Measurements from ENCODE around the gene TBX2. TPM values are rescaled to one million over a fixed set of nuclear protein-coding genes. Genes with fewer than 3 reads are reported as not detected.
A peak's percentile ranks its signal among the peaks of the same experiment; 100 is the strongest.

The TBX2 gene
- total and polyA plus RNA-seq, 2 of the 13 experiments (the other 11 are each of a cell fraction or from before 2014, with no cell fraction given), result 2.8 to 15.3 TPM

DNA sequence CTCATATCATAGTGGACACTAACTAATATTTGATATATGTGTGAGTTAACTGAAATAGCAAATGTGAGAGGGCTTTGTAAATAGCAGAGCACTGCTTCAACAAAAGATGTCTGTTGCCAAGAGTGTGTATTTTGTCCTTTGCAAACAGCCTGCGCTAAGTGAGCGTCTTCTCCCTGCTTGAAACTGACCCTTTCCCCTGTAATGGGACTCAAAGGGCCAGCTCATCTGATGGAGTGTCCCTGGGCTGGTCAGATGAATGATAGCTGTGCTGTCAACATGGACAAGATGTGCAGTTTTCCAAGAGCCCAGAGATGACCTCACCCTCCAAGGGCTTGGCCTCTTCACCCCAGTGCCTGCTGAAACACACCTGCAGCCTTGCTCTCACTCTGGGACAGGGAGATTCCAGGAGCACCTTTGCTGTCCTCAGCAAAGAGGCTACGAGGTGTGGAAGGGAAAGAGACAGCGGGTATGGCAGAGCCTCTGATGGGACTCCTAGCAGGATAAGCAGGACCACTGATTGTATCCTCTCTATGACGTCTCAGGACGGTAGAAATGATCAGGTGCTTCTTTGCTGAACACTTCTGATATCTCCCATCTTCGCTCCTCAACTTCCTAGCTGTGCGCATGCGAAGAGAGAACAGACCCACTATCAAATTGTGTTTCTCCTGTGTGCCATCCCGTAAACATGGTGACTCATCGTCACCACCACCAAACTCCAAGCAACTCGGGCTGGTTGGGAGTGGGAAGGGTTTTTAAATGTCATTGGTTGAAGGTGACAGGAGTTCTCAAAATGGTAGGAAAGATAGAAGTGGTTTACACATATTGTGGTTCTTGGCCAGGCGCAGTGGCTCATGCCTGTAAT lies 35.8 kb upstream of the TBX2 start (continued):
- TF ChIP-seq SAFB2 (CRISPR knock-in tag; IDR thresholded peaks at IDR 0.05; ENCODE audit: borderline replicate concordance, low read depth) (no peak), HMGA1 (CRISPR knock-in tag; conservative IDR thresholded peaks at IDR 0.05) (no peak), ZNF607 (CRISPR knock-in tag; IDR thresholded peaks at IDR 0.05; ENCODE audit: borderline replicate concordance) (no peak), PTBP1 (IDR thresholded peaks at IDR 0.05; ENCODE audit: low read depth, low read length, poor library complexity, severe bottlenecking) (no peak), ZNF569 (CRISPR knock-in tag; IDR thresholded peaks at IDR 0.05; ENCODE audit: borderline replicate concordance) (no peak), ZNF343 (CRISPR knock-in tag; IDR thresholded peaks at IDR 0.05) (peak; percentile 80; the same call in 1 of the 2 replicates), HOXA7 (CRISPR knock-in tag; IDR thresholded peaks at IDR 0.05) (no peak), CENPBD1 (CRISPR knock-in tag; IDR thresholded peaks at IDR 0.05; ENCODE audit: borderline replicate concordance, low read depth) (no peak), POGZ (CRISPR knock-in tag; IDR thresholded peaks at IDR 0.05) (peak; percentile 69), DDIT3 (CRISPR knock-in tag; IDR thresholded peaks at IDR 0.05) (no peak; the same call in 1 of the 2 replicates), ZNF589 (CRISPR knock-in tag; conservative IDR thresholded peaks at IDR 0.05) (no peak), ZSCAN25 (CRISPR knock-in tag; IDR thresholded peaks at IDR 0.05) (peak; percentile 41; the same call in 1 of the 2 replicates), HNRNPK (IDR thresholded peaks at IDR 0.05; ENCODE audit: low read depth, low read length, poor library complexity, severe bottlenecking) (no peak), GMEB1 (CRISPR knock-in tag; IDR thresholded peaks at IDR 0.05; ENCODE audit: borderline replicate concordance) (peak; percentile 37; the same call in 1 of the 2 replicates)
- TF ChIP-seq, protein P1, sequence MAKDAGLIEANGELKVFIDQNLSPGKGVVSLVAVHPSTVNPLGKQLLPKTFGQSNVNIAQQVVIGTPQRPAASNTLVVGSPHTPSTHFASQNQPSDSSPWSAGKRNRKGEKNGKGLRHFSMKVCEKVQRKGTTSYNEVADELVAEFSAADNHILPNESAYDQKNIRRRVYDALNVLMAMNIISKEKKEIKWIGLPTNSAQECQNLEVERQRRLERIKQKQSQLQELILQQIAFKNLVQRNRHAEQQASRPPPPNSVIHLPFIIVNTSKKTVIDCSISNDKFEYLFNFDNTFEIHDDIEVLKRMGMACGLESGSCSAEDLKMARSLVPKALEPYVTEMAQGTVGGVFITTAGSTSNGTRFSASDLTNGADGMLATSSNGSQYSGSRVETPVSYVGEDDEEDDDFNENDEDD (CRISPR knock-in tag; IDR thresholded peaks at IDR 0.05; ENCODE audit: borderline replicate concordance), result no peak
- TF ChIP-seq, protein P2, sequence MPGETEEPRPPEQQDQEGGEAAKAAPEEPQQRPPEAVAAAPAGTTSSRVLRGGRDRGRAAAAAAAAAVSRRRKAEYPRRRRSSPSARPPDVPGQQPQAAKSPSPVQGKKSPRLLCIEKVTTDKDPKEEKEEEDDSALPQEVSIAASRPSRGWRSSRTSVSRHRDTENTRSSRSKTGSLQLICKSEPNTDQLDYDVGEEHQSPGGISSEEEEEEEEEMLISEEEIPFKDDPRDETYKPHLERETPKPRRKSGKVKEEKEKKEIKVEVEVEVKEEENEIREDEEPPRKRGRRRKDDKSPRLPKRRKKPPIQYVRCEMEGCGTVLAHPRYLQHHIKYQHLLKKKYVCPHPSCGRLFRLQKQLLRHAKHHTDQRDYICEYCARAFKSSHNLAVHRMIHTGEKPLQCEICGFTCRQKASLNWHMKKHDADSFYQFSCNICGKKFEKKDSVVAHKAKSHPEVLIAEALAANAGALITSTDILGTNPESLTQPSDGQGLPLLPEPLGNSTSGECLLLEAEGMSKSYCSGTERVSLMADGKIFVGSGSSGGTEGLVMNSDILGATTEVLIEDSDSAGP (CRISPR knock-in tag; IDR thresholded peaks at IDR 0.05; ENCODE audit: borderline replicate concordance), result peak; percentile 82
- TF ChIP-seq, protein P3, sequence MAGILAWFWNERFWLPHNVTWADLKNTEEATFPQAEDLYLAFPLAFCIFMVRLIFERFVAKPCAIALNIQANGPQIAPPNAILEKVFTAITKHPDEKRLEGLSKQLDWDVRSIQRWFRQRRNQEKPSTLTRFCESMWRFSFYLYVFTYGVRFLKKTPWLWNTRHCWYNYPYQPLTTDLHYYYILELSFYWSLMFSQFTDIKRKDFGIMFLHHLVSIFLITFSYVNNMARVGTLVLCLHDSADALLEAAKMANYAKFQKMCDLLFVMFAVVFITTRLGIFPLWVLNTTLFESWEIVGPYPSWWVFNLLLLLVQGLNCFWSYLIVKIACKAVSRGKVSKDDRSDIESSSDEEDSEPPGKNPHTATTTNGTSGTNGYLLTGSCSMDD (CRISPR knock-in tag; IDR thresholded peaks at IDR 0.05), result no peak
